ENCODE measurements around the gene KCTD10.

KCTD10 gene

GRCh38 chr12:109473006-109473405 is 4.1 kb downstream of the KCTD10 start:
- no peak overlapping the region for H3K27ac ChIP-seq
- TF ChIP-seq ZFX (IDR thresholded peaks at IDR 0.05) (no peak), CTCF (conservative IDR thresholded peaks at IDR 0.05) (no peak)

GRCh38 chr12:109469517-109469916 is 7.6 kb downstream of the KCTD10 start:
- no peak overlapping the region for H3K27ac ChIP-seq
- TF ChIP-seq ZFX (IDR thresholded peaks at IDR 0.05): no peak
- TF ChIP-seq CTCF (conservative IDR thresholded peaks at IDR 0.05): no peak

GRCh38 chr12:109467978-109468676 is 9.0 kb downstream of the KCTD10 start:
- H3K27ac ChIP-seq: no peak overlapping the region
- no peak for TF ChIP-seq CTCF (conservative IDR thresholded peaks at IDR 0.05)
- TF ChIP-seq ZFX (IDR thresholded peaks at IDR 0.05): no peak

- no peak overlapping the region for H3K27ac ChIP-seq
- TF ChIP-seq ZFX (IDR thresholded peaks at IDR 0.05) (no peak), CTCF (conservative IDR thresholded peaks at IDR 0.05) (no peak)
Observed at GRCh38 chr12:109466821-109467220, 10.3 kb downstream of the KCTD10 start.

GRCh38 chr12:109466305-109466704 is 10.8 kb downstream of the KCTD10 start:
- H3K27ac ChIP-seq: no peak overlapping the region
- TF ChIP-seq CTCF (conservative IDR thresholded peaks at IDR 0.05) (no peak), ZFX (IDR thresholded peaks at IDR 0.05) (no peak)

- H3K27ac ChIP-seq: no peak overlapping the region
Observed at GRCh38 chr12:109464642-109465351, 12.3 kb downstream of the KCTD10 start.

More at GRCh38 chr12:109464642-109465351, 12.3 kb downstream of the KCTD10 start:
- TF ChIP-seq ZFX (IDR thresholded peaks at IDR 0.05): no peak
- TF ChIP-seq CTCF (conservative IDR thresholded peaks at IDR 0.05): no peak
